HCT116 (cell line): ENCODE measurements around the gene PBX3.

ENCODE experiments used
- JUND ChIP-seq: IDR thresholded peaks from 2 replicates; pipeline ENCODE4 v1.6.1; 2012
- POLR2A ChIP-seq: IDR thresholded peaks from 2 replicates; pipeline ENCODE4 v1.7.0; 2011; ENCODE audit warnings: borderline replicate concordance; ENCODE audit not compliant: insufficient read depth, insufficient read length; ENCODE audit errors: extremely low read depth
- TF ChIP-seq, protein P1 (sequence below), 3 experiments: fragments of 200-600 bp in 1 of 3; sonication (generic) in 1 of 3; IDR thresholded peaks in 2 of 3; conservative IDR thresholded peaks in 1 of 3; 2 replicates each; pipeline ENCODE4 v1.5.1; 2012 to 2017; ENCODE audit warnings: low read depth in 2 of 3, low read length in 2 of 3, antibody characterized with exemption in 1 of 3, borderline replicate concordance in 1 of 3, control low read depth in 1 of 3, mild to moderate bottlenecking in 1 of 3, mixed read lengths in 1 of 3, mixed run types in 1 of 3, moderate library complexity in 1 of 3; ENCODE audit not compliant: insufficient read depth in 1 of 3
- TF ChIP-seq, protein P2 (sequence below): IDR thresholded peaks from 2 replicates; pipeline ENCODE4 v1.6.1; 2012

DNA sequence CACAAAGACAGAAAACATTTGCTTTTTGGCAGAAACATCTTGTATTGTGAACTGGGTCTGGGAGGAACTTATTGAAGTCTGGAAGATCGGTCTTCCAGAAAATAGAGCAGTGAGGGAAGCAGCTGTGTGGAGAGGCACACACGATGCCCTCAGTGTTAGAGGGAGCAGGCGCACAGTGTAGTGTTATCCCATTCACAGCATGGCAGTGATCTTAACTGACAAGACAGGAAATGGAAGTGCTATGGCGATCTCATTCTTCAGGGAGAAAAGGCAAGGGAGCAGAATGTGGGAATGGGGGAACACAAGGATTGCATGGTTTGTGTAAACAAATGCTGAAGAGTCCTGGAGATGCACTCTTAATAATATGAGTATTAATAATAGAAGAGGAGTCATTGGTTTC, 161.0 kb downstream of the PBX3 start:
- TF ChIP-seq, protein P1, sequence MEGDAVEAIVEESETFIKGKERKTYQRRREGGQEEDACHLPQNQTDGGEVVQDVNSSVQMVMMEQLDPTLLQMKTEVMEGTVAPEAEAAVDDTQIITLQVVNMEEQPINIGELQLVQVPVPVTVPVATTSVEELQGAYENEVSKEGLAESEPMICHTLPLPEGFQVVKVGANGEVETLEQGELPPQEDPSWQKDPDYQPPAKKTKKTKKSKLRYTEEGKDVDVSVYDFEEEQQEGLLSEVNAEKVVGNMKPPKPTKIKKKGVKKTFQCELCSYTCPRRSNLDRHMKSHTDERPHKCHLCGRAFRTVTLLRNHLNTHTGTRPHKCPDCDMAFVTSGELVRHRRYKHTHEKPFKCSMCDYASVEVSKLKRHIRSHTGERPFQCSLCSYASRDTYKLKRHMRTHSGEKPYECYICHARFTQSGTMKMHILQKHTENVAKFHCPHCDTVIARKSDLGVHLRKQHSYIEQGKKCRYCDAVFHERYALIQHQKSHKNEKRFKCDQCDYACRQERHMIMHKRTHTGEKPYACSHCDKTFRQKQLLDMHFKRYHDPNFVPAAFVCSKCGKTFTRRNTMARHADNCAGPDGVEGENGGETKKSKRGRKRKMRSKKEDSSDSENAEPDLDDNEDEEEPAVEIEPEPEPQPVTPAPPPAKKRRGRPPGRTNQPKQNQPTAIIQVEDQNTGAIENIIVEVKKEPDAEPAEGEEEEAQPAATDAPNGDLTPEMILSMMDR (IDR thresholded peaks at IDR 0.05 in 2 of 3, conservative IDR thresholded peaks at IDR 0.05 in 1 of 3; ENCODE audit: borderline replicate concordance in 1 of 3, insufficient read depth in 1 of 3, low read depth in 2 of 3, low read length in 2 of 3): no peak
- TF ChIP-seq JUND: no peak
- TF ChIP-seq POLR2A: no peak
- TF ChIP-seq, protein P2, sequence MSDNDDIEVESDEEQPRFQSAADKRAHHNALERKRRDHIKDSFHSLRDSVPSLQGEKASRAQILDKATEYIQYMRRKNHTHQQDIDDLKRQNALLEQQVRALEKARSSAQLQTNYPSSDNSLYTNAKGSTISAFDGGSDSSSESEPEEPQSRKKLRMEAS: no peak
